GM12878 (cell line): ENCODE data around the gene BTF3L4. TPM values are rescaled to one million over a fixed set of nuclear protein-coding genes. Genes with fewer than 3 reads are reported as not detected.
"Not testable (repeated sequence)": the region's sequence is repeated elsewhere in the genome, so short reads cannot be mapped to it uniquely, and the experiment has no call there.

Experiments
- ATAC-seq: fragments of 200-7000 bp; cut with Tn5 transposase; 3 replicates; pipeline ENCODE4 v1.9.1; 2020; ENCODE audit warnings: mild to moderate bottlenecking, moderate library complexity
- BruUV-seq: library from RNA; stranded (reverse); fragments of 400-500 nt; replicated peaks from 2 replicates; lab custom pipeline; 2021; lab: Mats Ljungman, UMichigan
- CTCF ChIA-PET: fragments of 300-600 bp; sonication (Branson Sonifier 250); formaldehyde crosslinking; extraction: SDS; loops from one replicate; lab custom pipeline; 2021; ENCODE audit warnings: inconsistent platforms; lab: Yijun Ruan, JAX
- POLR2A ChIA-PET: fragments of 350-600 bp; formaldehyde crosslinking; extraction: SDS; loops from one replicate; lab custom pipeline; 2021; ENCODE audit warnings: inconsistent platforms; lab: Charles Lee
- RAD21 ChIA-PET: fragments of 300-600 bp; sonication (Branson Sonifier 250); formaldehyde crosslinking; loops from one replicate; lab custom pipeline; 2023; ENCODE audit warnings: antibody characterized with exemption; ENCODE audit not compliant: unreplicated experiment; lab: Charles Lee
- SMC1A ChIA-PET: fragments of 300-600 bp; sonication (Branson Sonifier 250); formaldehyde crosslinking; loops from one replicate; lab custom pipeline; 2023; ENCODE audit not compliant: unreplicated experiment, uncharacterized antibody; lab: Charles Lee
- DNase-seq: peaks from one replicate; pipeline ENCODE4 v3.0.0-alpha.2; 2011; ENCODE audit warnings: low read depth, low spot score
- FAIRE-seq: peaks from 3 replicates; lab custom pipeline; 2011; peaks lifted over from hg19 to GRCh38; lab: Jason Lieb, UNC
- H2AFZ ChIP-seq: 2 replicates; pipeline ENCODE4 v1.6.0; 2011; ENCODE audit warnings: low read depth, low read length, control low read depth; ENCODE audit not compliant: control insufficient read depth
- H3K27ac ChIP-seq: 2 replicates; pipeline ENCODE4 v1.5.1; 2011; ENCODE audit warnings: control low read depth; ENCODE audit not compliant: control insufficient read depth, insufficient read depth
- H3K27me3 ChIP-seq, 2 experiments: replicated peaks in 1 of 2; 2 replicates each; pipeline versions ENCODE4 v1.6.0 to v1.6.1; 2011; ENCODE audit warnings: low read length in 1 of 2; ENCODE audit not compliant: control insufficient read depth in 2 of 2, insufficient read depth in 2 of 2
- H3K36me3 ChIP-seq, 2 experiments: 2 replicates each; pipeline ENCODE4 v1.5.1; 2011; ENCODE audit warnings: low read length in 1 of 2; ENCODE audit not compliant: control insufficient read depth in 2 of 2, insufficient read depth in 2 of 2
- H3K4me1 ChIP-seq: 2 replicates; pipeline ENCODE4 v1.6.1; 2011; ENCODE audit warnings: mild to moderate bottlenecking, low read length, moderate library complexity, mixed read lengths; ENCODE audit not compliant: control insufficient read depth, insufficient read depth
- H3K4me2 ChIP-seq: 2 replicates; pipeline ENCODE4 v1.6.0; 2011; ENCODE audit warnings: control low read depth; ENCODE audit not compliant: control insufficient read depth, insufficient read depth
- H3K4me3 ChIP-seq: fragments of 200-600 bp; sonication (generic); 2 replicates; pipeline ENCODE4 v1.5.1; 2016
- H3K79me2 ChIP-seq: 2 replicates; pipeline ENCODE4 v1.6.0; 2011; ENCODE audit warnings: low read length; ENCODE audit not compliant: control insufficient read depth, insufficient read depth
- H3K9ac ChIP-seq: 2 replicates; pipeline ENCODE4 v1.8.0; 2011; ENCODE audit warnings: low read length, control low read depth, mixed read lengths; ENCODE audit not compliant: control insufficient read depth, insufficient read depth
- H3K9me3 ChIP-seq: replicated peaks from 3 replicates; pipeline ENCODE4 v1.5.1; 2011; ENCODE audit warnings: mild to moderate bottlenecking, low read length; ENCODE audit not compliant: control insufficient read depth, insufficient read depth
- H4K20me1 ChIP-seq: 2 replicates; pipeline ENCODE4 v1.6.0; 2011; ENCODE audit not compliant: control insufficient read depth, insufficient read depth
- ATF7 ChIP-seq: fragments of 450-650 bp; IDR thresholded peaks from 2 replicates; pipeline ENCODE4 v1.6.1; 2016; ENCODE audit warnings: low read depth, mild to moderate bottlenecking
- BACH1 ChIP-seq: fragments of 450-650 bp; IDR thresholded peaks from 2 replicates; pipeline ENCODE4 v1.6.1; 2017; ENCODE audit warnings: mild to moderate bottlenecking, borderline replicate concordance
- CHD4 ChIP-seq: fragments of 200-600 bp; sonication (generic); IDR thresholded peaks from 2 replicates; pipeline ENCODE4 v1.6.1; 2016; ENCODE audit warnings: mild to moderate bottlenecking
- CREM ChIP-seq: IDR thresholded peaks from 2 replicates; pipeline ENCODE4 v1.6.1; 2014; ENCODE audit warnings: antibody characterized with exemption, low read depth
- EGR1 ChIP-seq, 2 experiments: IDR thresholded peaks; 1 replicate in 1 of 2; 2 replicates in 1 of 2; pipeline ENCODE4 v1.6.1; 2011 to 2012; ENCODE audit warnings: low read depth in 2 of 2, low read length in 2 of 2, borderline replicate concordance in 1 of 2, mild to moderate bottlenecking in 1 of 2, moderate library complexity in 1 of 2
- FOS ChIP-seq: IDR thresholded peaks from 3 replicates; pipeline ENCODE4 v1.6.1; 2011; ENCODE audit warnings: borderline replicate concordance; ENCODE audit not compliant: insufficient read length; ENCODE audit errors: extremely low read depth
- FOXM1 ChIP-seq: IDR thresholded peaks from 2 replicates; pipeline ENCODE4 v1.6.1; 2012; ENCODE audit warnings: low read depth, mild to moderate bottlenecking, inconsistent platforms, low read length, moderate library complexity
- HDAC6 ChIP-seq: fragments of 200-600 bp; sonication (generic); IDR thresholded peaks from one replicate; pipeline ENCODE4 v1.8.0; 2017; ENCODE audit warnings: antibody characterized with exemption; ENCODE audit not compliant: unreplicated experiment
- MEF2B ChIP-seq: fragments of 450-650 bp; IDR thresholded peaks from 2 replicates; pipeline ENCODE4 v1.6.1; 2018; ENCODE audit warnings: mild to moderate bottlenecking, moderate library complexity; ENCODE audit not compliant: partially characterized antibody, poor library complexity, severe bottlenecking
- NFXL1 ChIP-seq: fragments of 450-650 bp; IDR thresholded peaks from 2 replicates; pipeline ENCODE4 v1.6.1; 2017; ENCODE audit warnings: antibody characterized with exemption, mild to moderate bottlenecking, borderline replicate concordance
- NFYA ChIP-seq: IDR thresholded peaks from 2 replicates; pipeline ENCODE4 v1.6.1; 2011; ENCODE audit warnings: low read depth, mild to moderate bottlenecking, low read length, improper control_type of control experiment, borderline replicate concordance
- RELA ChIP-seq: fragments of 450-650 bp; IDR thresholded peaks from 2 replicates; pipeline ENCODE4 v1.8.0; 2014; ENCODE audit warnings: borderline replicate concordance; ENCODE audit not compliant: partially characterized antibody
- SIN3A ChIP-seq: IDR thresholded peaks from 2 replicates; pipeline ENCODE4 v1.6.1; 2012; ENCODE audit warnings: low read depth, low read length, improper control_type of control experiment
- STAT3 ChIP-seq: IDR thresholded peaks from 2 replicates; pipeline ENCODE4 v1.6.1; 2011; ENCODE audit warnings: low read depth, low read length, improper control_type of control experiment
- SUPT20H ChIP-seq: IDR thresholded peaks from 2 replicates; pipeline ENCODE4 v1.6.1; 2011; ENCODE audit warnings: low read depth, mild to moderate bottlenecking, low read length, moderate library complexity, borderline replicate concordance; ENCODE audit not compliant: control insufficient read depth
- SUZ12 ChIP-seq: fragments of 200-600 bp; sonication (generic); IDR thresholded peaks from one replicate; pipeline ENCODE4 v1.6.1; 2018; ENCODE audit warnings: antibody characterized with exemption, mild to moderate bottlenecking; ENCODE audit not compliant: unreplicated experiment
- WGBS: methylation state at CpG from one replicate; pipeline ENCODE4 v1.1.6; 2016; ENCODE audit warnings: low lambda C conversion rate; ENCODE audit not compliant: insufficient replicate concordance, insufficient coverage; ENCODE audit errors: missing lambda C conversion rate; 5-methylcytosine and 5-hydroxymethylcytosine counted together
- in situ Hi-C: fragments of 300-500 bp; cut with MboI; formaldehyde crosslinking; loops from 9 replicates; pipeline ENCODE4 v1.14.3; 2018; ENCODE audit warnings: mixed read lengths
- intact Hi-C: fragments of 100-400 bp; cut with micrococcal nuclease; formaldehyde crosslinking; loops from one replicate; pipeline ENCODE4 v1.14.2; 2022; ENCODE audit not compliant: unreplicated experiment
- polyA plus RNA-seq, 11 experiments: library from polyadenylated mRNA; depleted of rRNA in 4 of 11; unstranded in 6 of 11; stranded (reverse) in 5 of 11; fragments of >200 nt; fragmentation: Nextera tagmentation in 4 of 11; fragmentation: Illumina TruSeq in 1 of 11; extraction: Ambion mirVana in 4 of 11; extraction: Trizol in 1 of 11; gene quantifications; 1 replicate in 1 of 11; 2 replicates in 10 of 11; pipeline versions ENCODE4 v1.2.1 to v1.2.3, GENCODE V29; 2011 to 2016; ENCODE audit warnings: inconsistent platforms in 2 of 11, missing spikeins in 2 of 11, low read depth in 1 of 11
- total RNA-seq, 4 experiments: library from RNA; depleted of rRNA in 3 of 4; stranded (reverse); fragments of >200 nt in 3 of 4; fragmentation: Illumina TruSeq in 1 of 4; extraction: Trizol in 1 of 4; gene quantifications; 2 replicates each; pipeline versions ENCODE4 v1.2.1 to v1.2.3, GENCODE V29; 2013 to 2021
- TF ChIP-seq, protein P1 (sequence below): IDR thresholded peaks from 2 replicates; pipeline ENCODE4 v1.6.1; 2012; ENCODE audit warnings: low read depth, low read length, improper control_type of control experiment
- TF ChIP-seq, protein P2 (sequence below): IDR thresholded peaks from 2 replicates; pipeline ENCODE4 v1.6.1; 2012; ENCODE audit warnings: low read depth, low read length, improper control_type of control experiment

BTF3L4 gene
- total and polyA plus RNA-seq, 10 of the 15 experiments (the other 5 are each of a cell fraction or from before 2014, with no cell fraction given) = 25.0 to 76.9 (median 66.8) TPM

DNA sequence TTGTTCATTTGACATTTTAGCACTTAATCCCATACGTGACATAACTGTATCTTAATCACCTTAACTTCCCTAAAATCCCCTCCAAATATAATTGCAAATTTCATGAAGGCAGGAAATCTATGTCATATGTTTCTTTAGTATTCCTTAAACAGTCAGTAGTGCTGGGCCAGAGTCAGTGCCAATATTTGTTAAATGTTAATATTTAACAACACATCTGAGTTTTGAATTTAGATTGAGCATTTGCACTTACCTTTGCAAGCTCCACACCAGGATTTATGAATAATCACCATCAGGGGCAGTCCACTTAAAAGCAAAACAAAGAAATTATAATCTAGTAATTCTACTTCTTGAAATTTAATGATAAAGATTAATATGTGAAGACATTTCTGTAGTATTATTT is 27.8 kb upstream of the BTF3L4 start:
- Histone ChIP-seq H3K9me3 (no peaks in the 10 kb centered on the region), H4K20me1 (no peaks in the 10 kb centered on the region), H3K79me2 (peaks cover 34% of the 10 kb centered on the region), H3K9ac (no peak overlapping the region), H3K4me3 (no peak overlapping the region), H3K27me3 (no peaks in the 10 kb centered on the region), H3K4me2 (no peak overlapping the region), H2AFZ (no peak overlapping the region), H3K4me1 (peaks cover 9% of the 10 kb centered on the region), H3K27ac (no peak overlapping the region), H3K36me3 (peaks cover 0 to 14% of the 10 kb centered on the region in 2 experiments; a peak in 3 of 4 replicates)
- intact Hi-C loops (no loop called here), in situ Hi-C loops (no loop called here)
- ChIA-PET POLR2A (interaction anchor here (0.5 to 1.2 kb wide), 3 partner anchors 10 to 34 kb away, joined by 3 read pairs; no protein-coding TSS in a partner anchor), CTCF (interaction anchor here (1.3 to 1.8 kb wide), 3 partner anchors 16 to 268 kb away, joined by 3 to 4 read pairs (median 4); no protein-coding TSS in a partner anchor), RAD21 (interaction anchor here (0.6 kb wide), 1 partner anchor 914 kb away, joined by 6 read pairs; no protein-coding TSS in a partner anchor), SMC1A (interaction anchor here (0.6 to 2.3 kb wide), 2 partner anchors 24 to 503 kb away, joined by 3 to 5 read pairs; no protein-coding TSS in a partner anchor)
- WGBS = 96% methylated on average over 1 of the region's 1 CpG
- FAIRE-seq (no peak), DNase-seq (no peak), ATAC-seq (no peak)
- no peak for TF ChIP-seq MEF2B
- TF ChIP-seq RELA = no peak
- no peak for TF ChIP-seq NFYA
- TF ChIP-seq FOXM1 = no peak
- no peak for TF ChIP-seq HDAC6
- TF ChIP-seq SIN3A = no peak
- no peak for TF ChIP-seq CHD4
- TF ChIP-seq SUZ12 = no peak
- TF ChIP-seq SUPT20H = no peak
- TF ChIP-seq CREM = no peak
- TF ChIP-seq ATF7 = no peak
- no peak for TF ChIP-seq STAT3
- TF ChIP-seq, protein P1, sequence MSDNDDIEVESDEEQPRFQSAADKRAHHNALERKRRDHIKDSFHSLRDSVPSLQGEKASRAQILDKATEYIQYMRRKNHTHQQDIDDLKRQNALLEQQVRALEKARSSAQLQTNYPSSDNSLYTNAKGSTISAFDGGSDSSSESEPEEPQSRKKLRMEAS = no peak
- TF ChIP-seq, protein P2, sequence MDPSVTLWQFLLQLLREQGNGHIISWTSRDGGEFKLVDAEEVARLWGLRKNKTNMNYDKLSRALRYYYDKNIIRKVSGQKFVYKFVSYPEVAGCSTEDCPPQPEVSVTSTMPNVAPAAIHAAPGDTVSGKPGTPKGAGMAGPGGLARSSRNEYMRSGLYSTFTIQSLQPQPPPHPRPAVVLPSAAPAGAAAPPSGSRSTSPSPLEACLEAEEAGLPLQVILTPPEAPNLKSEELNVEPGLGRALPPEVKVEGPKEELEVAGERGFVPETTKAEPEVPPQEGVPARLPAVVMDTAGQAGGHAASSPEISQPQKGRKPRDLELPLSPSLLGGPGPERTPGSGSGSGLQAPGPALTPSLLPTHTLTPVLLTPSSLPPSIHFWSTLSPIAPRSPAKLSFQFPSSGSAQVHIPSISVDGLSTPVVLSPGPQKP = no peak
- no peak for TF ChIP-seq EGR1 (IDR thresholded peaks at IDR 0.05; ENCODE audit: borderline replicate concordance in 1 of 2, low read depth in 2 of 2, low read length in 2 of 2)
- TF ChIP-seq FOS = no peak
- no peak for TF ChIP-seq NFXL1
- TF ChIP-seq BACH1 = no peak
- BruUV-seq = no TSS peak

DNA sequence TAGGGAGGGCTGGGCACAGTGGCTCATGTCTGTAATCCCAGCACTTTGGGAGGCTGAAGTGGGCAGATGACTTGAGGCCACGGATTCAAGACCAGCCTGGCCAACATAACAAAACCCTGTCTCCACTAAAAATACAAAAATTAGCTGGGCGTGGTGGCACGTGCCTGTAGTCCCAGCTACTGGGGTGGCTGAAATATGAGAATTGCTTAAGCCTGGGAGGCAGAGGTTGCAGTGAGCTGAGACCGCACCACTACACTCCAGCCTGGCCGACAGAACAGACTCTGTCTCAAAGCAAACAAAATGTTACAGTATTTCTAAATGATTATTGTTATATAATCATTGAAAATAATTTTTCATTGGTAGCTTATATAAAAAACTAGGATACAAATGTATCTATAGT is 27.3 kb upstream of the BTF3L4 start:
- ChIA-PET RAD21 (interaction anchor here (1.3 kb wide), 1 partner anchor 31 kb away, joined by 3 read pairs; no protein-coding TSS in a partner anchor), POLR2A (interaction anchor here (0.5 to 1.2 kb wide), 4 partner anchors 8 to 34 kb away, joined by 3 read pairs; no protein-coding TSS in a partner anchor), CTCF (interaction anchor here (1.3 to 1.8 kb wide), 3 partner anchors 16 to 268 kb away, joined by 3 to 4 read pairs (median 4); no protein-coding TSS in a partner anchor), SMC1A (interaction anchor here (0.8 to 2.3 kb wide), 2 partner anchors 24 to 25 kb away, joined by 3 to 5 read pairs; no protein-coding TSS in a partner anchor)
- H3K9me3 ChIP-seq, intact Hi-C loops, BruUV-seq, H4K20me1 ChIP-seq, FAIRE-seq, in situ Hi-C loops, H3K4me1 ChIP-seq, H3K27ac ChIP-seq, H2AFZ ChIP-seq, H3K4me3 ChIP-seq, H3K9ac ChIP-seq, H3K27me3 ChIP-seq, ATAC-seq, DNase-seq, H3K4me2 ChIP-seq: not testable (repeated sequence)
- H3K79me2 ChIP-seq = peaks cover 39% of the 10 kb centered on the region
- H3K36me3 ChIP-seq = peaks cover 0 to 12% of the 10 kb centered on the region in 2 experiments; a peak in 3 of 4 replicates
- 95% methylated on average over 5 of the region's 5 CpGs for WGBS
